Liver (tissue), 9 donors: ENCODE data around the gene CAPN15. TPM values are rescaled to one million over a fixed set of nuclear protein-coding genes. Genes with fewer than 3 reads are reported as not detected.

Source experiments
- DNase-seq: peaks from one replicate; pipeline ENCODE4 v3.0.0-alpha.2; 2017; ENCODE audit warnings: low spot score
- H3K27ac ChIP-seq, 2 donors: one replicate each; pipeline ENCODE4 v1.7.0; 2013; ENCODE audit warnings: inconsistent platforms in 2 of 2, low read length in 2 of 2, control low read depth in 1 of 2, low read depth in 1 of 2, mild to moderate bottlenecking in 1 of 2
- H3K27me3 ChIP-seq, 4 donors: one replicate each; pipeline versions ENCODE4 v1.6.1 to v1.7.0; 2013; ENCODE audit warnings: low read length in 3 of 4, inconsistent platforms in 1 of 4, mild to moderate bottlenecking in 1 of 4, moderate library complexity in 1 of 4; ENCODE audit not compliant: control insufficient read depth in 4 of 4, insufficient read depth in 4 of 4
- H3K36me3 ChIP-seq, 4 donors: one replicate each; pipeline versions ENCODE4 v1.6.1 to v1.7.0; 2013; ENCODE audit warnings: low read length in 3 of 4, mild to moderate bottlenecking in 3 of 4, low read depth in 1 of 4, moderate library complexity in 1 of 4; ENCODE audit not compliant: control insufficient read depth in 4 of 4, insufficient read depth in 3 of 4
- H3K4me1 ChIP-seq, 4 donors: one replicate each; pipeline versions ENCODE4 v1.6.1 to v1.7.0; 2013; ENCODE audit warnings: low read length in 3 of 4, mild to moderate bottlenecking in 3 of 4, moderate library complexity in 1 of 4; ENCODE audit not compliant: control insufficient read depth in 4 of 4, insufficient read depth in 4 of 4
- H3K4me3 ChIP-seq, 3 donors: one replicate each; pipeline versions ENCODE4 v1.6.1 to v1.7.0; 2013; ENCODE audit warnings: low read length in 3 of 3, control low read depth in 1 of 3, low read depth in 1 of 3, mild to moderate bottlenecking in 1 of 3
- H3K9ac ChIP-seq, 2 donors: one replicate each; pipeline ENCODE4 v1.7.0; 2013; ENCODE audit warnings: low read length in 2 of 2, mild to moderate bottlenecking in 2 of 2, moderate library complexity in 2 of 2, control low read depth in 1 of 2, low read depth in 1 of 2
- H3K9me3 ChIP-seq, 4 donors: one replicate each; pipeline versions ENCODE4 v1.6.1 to v1.7.0; 2013; ENCODE audit warnings: low read length in 3 of 4; ENCODE audit not compliant: control insufficient read depth in 4 of 4
- EGR1 ChIP-seq, 2 donors: IDR thresholded peaks; 2 replicates each; pipeline ENCODE4 v1.6.1; 2016 to 2018; ENCODE audit warnings: antibody characterized with exemption in 2 of 2, low read depth in 2 of 2
- FOXA1 ChIP-seq: IDR thresholded peaks from 2 replicates; pipeline ENCODE4 v1.6.1; 2016; ENCODE audit warnings: antibody characterized with exemption
- FOXA2 ChIP-seq: IDR thresholded peaks from 2 replicates; pipeline ENCODE4 v1.6.1; 2016; ENCODE audit warnings: antibody characterized with exemption
- GABPA ChIP-seq, 2 donors: IDR thresholded peaks in 1 of 2; conservative IDR thresholded peaks in 1 of 2; 2 replicates each; pipeline ENCODE4 v1.6.1; 2016; ENCODE audit warnings: antibody characterized with exemption in 2 of 2, mild to moderate bottlenecking in 1 of 2, moderate library complexity in 1 of 2
- HNF4A ChIP-seq, 2 donors: conservative IDR thresholded peaks; 2 replicates each; pipeline ENCODE4 v1.6.1; 2016; ENCODE audit warnings: antibody characterized with exemption in 2 of 2, mild to moderate bottlenecking in 2 of 2
- JUND ChIP-seq, 2 donors: IDR thresholded peaks; 2 replicates each; pipeline ENCODE4 v1.6.1; 2016; ENCODE audit warnings: antibody characterized with exemption in 2 of 2
- NR2F2 ChIP-seq: IDR thresholded peaks from 2 replicates; pipeline ENCODE4 v1.6.1; 2016; ENCODE audit warnings: antibody characterized with exemption
- RAD21 ChIP-seq, 2 donors: IDR thresholded peaks; 2 replicates each; pipeline ENCODE4 v1.6.1; 2016; ENCODE audit warnings: antibody characterized with exemption in 2 of 2, mild to moderate bottlenecking in 2 of 2
- SP1 ChIP-seq: IDR thresholded peaks from 2 replicates; pipeline ENCODE4 v1.6.1; 2018; ENCODE audit warnings: antibody characterized with exemption, mild to moderate bottlenecking
- TAF1 ChIP-seq: conservative IDR thresholded peaks from 2 replicates; pipeline ENCODE4 v1.6.1; 2016; ENCODE audit warnings: antibody characterized with exemption, mild to moderate bottlenecking
- WGBS: extraction: QIAGEN DNeasy Blood & Tissue Kit; methylation state at CpG from one replicate; pipeline ENCODE4 v1.1.7; 2013; 5-methylcytosine and 5-hydroxymethylcytosine counted together
- polyA plus RNA-seq, 2 donors: library from polyadenylated mRNA; stranded (reverse) in 1 of 2; unstranded in 1 of 2; fragments of 200-250 nt in 1 of 2; fragments of >200 nt in 1 of 2; fragmentation: Nextera tagmentation in 1 of 2; extraction: Ambion mirVana in 1 of 2; gene quantifications; one replicate each; pipeline versions ENCODE4 v1.2.1 to v1.2.3, GENCODE V29; 2013 to 2015
- total RNA-seq, 2 donors: library from RNA; depleted of rRNA; stranded (reverse); fragments of >200 nt; gene quantifications; one replicate each; pipeline ENCODE4 v1.2.3, GENCODE V29; 2014
- TF ChIP-seq, protein P1 (sequence below): fragments of 150-350 bp; IDR thresholded peaks from 2 replicates; pipeline ENCODE4 v1.5.1; 2017; ENCODE audit warnings: improper control_type of control experiment, low read depth, low read length; ENCODE audit not compliant: missing input control
- TF ChIP-seq, protein P2 (sequence below): IDR thresholded peaks from 2 replicates; pipeline ENCODE4 v1.6.1; 2016; ENCODE audit warnings: antibody characterized with exemption
- TF ChIP-seq, protein P3 (sequence below): IDR thresholded peaks from 2 replicates; pipeline ENCODE4 v1.6.1; 2016; ENCODE audit warnings: antibody characterized with exemption
- TF ChIP-seq, protein P4 (sequence below): IDR thresholded peaks from 2 replicates; pipeline ENCODE4 v1.6.1; 2016; ENCODE audit warnings: antibody characterized with exemption, mild to moderate bottlenecking
- donor health status: healthy.
- donor health status: healthy.
- donor health status: healthy.
- donor health status: healthy.
- donor health status: healthy.

Gene CAPN15
- total and polyA plus RNA-seq, 4 donors: 5.9 to 37.2 (median 21.6) TPM

DNA sequence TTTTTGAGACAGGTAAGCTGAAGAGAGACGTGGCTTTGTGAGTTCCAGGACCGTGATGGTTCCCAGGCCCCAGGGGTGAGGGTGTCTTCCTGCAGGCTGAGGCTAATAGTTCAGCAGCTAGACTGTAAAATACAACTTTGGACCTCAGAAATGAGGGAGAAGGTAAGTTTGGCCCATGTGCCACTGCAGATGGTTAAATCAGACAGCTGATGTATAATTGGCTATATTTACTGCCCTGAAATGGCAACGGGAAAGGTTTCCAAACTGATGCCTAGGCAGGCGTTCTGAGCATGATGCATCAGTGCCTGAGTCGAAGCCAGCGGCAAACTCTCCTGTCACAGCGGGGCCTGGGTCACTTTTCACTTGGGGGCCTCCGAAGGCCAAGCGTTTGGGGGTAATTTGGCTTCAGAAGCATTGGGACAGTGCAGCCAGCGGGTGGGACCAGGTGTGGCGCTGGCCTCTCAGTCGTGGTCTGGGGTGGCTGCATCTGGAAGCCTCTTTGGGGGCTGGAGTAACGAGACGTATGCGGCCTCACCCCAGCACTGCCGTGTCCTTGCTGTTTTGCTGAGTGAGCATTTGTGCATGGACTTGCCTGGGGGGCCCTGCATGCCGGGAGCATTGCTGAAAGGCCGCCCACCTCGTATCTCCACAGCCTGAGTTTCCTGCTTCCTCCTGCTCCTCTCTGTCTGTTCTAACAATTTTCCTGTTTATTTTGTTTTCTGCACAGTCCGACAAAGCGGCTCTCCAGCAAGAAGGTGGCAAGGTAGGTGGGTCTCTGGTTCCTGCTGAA is 31.2 kb upstream of the CAPN15 start:
- no peaks in the 10 kb centered on the region for H3K4me1 ChIP-seq
- 84% methylated on average over 21 of the region's 21 CpGs for WGBS
- no peaks in the 10 kb centered on the region for H3K27me3 ChIP-seq
- H3K36me3 ChIP-seq: peaks cover 0 to 3% (median 0%) of the 10 kb centered on the region in 4 donors
- H3K4me3 ChIP-seq: no peak overlapping the region
- no peak overlapping the region for H3K27ac ChIP-seq
- H3K9me3 ChIP-seq: no peaks in the 10 kb centered on the region
- TF ChIP-seq, protein P1, sequence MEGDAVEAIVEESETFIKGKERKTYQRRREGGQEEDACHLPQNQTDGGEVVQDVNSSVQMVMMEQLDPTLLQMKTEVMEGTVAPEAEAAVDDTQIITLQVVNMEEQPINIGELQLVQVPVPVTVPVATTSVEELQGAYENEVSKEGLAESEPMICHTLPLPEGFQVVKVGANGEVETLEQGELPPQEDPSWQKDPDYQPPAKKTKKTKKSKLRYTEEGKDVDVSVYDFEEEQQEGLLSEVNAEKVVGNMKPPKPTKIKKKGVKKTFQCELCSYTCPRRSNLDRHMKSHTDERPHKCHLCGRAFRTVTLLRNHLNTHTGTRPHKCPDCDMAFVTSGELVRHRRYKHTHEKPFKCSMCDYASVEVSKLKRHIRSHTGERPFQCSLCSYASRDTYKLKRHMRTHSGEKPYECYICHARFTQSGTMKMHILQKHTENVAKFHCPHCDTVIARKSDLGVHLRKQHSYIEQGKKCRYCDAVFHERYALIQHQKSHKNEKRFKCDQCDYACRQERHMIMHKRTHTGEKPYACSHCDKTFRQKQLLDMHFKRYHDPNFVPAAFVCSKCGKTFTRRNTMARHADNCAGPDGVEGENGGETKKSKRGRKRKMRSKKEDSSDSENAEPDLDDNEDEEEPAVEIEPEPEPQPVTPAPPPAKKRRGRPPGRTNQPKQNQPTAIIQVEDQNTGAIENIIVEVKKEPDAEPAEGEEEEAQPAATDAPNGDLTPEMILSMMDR: no peak
- TF ChIP-seq FOXA1 (no peak), EGR1 (IDR thresholded peaks at IDR 0.05; ENCODE audit: low read depth in 2 of 2) (no peak), SP1 (no peak), HNF4A (conservative IDR thresholded peaks at IDR 0.05) (no peak), TAF1 (no peak), RAD21 (IDR thresholded peaks at IDR 0.05) (no peak), GABPA (IDR thresholded peaks at IDR 0.05 in 1 of 2, conservative IDR thresholded peaks at IDR 0.05 in 1 of 2) (no peak), NR2F2 (no peak)
- TF ChIP-seq, protein P2, sequence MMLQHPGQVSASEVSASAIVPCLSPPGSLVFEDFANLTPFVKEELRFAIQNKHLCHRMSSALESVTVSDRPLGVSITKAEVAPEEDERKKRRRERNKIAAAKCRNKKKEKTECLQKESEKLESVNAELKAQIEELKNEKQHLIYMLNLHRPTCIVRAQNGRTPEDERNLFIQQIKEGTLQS: no peak
- TF ChIP-seq, protein P3, sequence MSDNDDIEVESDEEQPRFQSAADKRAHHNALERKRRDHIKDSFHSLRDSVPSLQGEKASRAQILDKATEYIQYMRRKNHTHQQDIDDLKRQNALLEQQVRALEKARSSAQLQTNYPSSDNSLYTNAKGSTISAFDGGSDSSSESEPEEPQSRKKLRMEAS: no peak
- TF ChIP-seq, protein P4, sequence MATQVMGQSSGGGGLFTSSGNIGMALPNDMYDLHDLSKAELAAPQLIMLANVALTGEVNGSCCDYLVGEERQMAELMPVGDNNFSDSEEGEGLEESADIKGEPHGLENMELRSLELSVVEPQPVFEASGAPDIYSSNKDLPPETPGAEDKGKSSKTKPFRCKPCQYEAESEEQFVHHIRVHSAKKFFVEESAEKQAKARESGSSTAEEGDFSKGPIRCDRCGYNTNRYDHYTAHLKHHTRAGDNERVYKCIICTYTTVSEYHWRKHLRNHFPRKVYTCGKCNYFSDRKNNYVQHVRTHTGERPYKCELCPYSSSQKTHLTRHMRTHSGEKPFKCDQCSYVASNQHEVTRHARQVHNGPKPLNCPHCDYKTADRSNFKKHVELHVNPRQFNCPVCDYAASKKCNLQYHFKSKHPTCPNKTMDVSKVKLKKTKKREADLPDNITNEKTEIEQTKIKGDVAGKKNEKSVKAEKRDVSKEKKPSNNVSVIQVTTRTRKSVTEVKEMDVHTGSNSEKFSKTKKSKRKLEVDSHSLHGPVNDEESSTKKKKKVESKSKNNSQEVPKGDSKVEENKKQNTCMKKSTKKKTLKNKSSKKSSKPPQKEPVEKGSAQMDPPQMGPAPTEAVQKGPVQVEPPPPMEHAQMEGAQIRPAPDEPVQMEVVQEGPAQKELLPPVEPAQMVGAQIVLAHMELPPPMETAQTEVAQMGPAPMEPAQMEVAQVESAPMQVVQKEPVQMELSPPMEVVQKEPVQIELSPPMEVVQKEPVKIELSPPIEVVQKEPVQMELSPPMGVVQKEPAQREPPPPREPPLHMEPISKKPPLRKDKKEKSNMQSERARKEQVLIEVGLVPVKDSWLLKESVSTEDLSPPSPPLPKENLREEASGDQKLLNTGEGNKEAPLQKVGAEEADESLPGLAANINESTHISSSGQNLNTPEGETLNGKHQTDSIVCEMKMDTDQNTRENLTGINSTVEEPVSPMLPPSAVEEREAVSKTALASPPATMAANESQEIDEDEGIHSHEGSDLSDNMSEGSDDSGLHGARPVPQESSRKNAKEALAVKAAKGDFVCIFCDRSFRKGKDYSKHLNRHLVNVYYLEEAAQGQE: no peak
- DNase-seq: no peak
- no peak overlapping the region for H3K9ac ChIP-seq

DNA sequence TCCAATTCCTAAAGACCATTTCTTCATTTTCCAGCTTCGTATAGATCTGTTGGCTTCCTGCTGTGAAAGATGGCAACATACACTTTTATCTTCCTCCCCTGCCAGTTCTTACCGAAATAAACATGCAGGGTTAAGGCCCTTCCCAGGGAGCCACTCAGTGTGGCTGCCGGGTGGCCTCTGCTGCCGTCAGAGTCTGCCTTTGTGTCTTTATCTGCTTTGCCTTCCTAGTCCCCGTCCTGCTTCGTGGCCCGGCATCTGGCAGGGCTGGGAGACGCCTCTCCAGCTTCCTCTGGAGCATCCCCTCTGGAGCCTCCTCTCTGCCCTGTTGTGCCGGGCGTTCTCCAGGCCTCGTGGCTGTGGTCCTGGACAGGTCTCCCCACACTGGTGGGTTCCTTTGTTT is 30.3 kb upstream of the CAPN15 start:
- WGBS: 80% methylated on average over 11 of the region's 11 CpGs

More for the DNA sequence above, 30.3 kb upstream of the CAPN15 start:
- TF ChIP-seq TAF1 (no peak), GABPA (IDR thresholded peaks at IDR 0.05 in 1 of 2, conservative IDR thresholded peaks at IDR 0.05 in 1 of 2) (no peak), FOXA2 (no peak), HNF4A (conservative IDR thresholded peaks at IDR 0.05) (no peak), NR2F2 (no peak), JUND (IDR thresholded peaks at IDR 0.05) (no peak)
- TF ChIP-seq, protein P3: no peak
- TF ChIP-seq, protein P4: no peak
- TF ChIP-seq, protein P2: no peak
- Histone ChIP-seq H3K27me3 (no peaks in the 10 kb centered on the region), H3K9me3 (no peaks in the 10 kb centered on the region), H3K9ac (no peak overlapping the region), H3K4me3 (no peak overlapping the region), H3K36me3 (peaks cover 0 to 3% (median 0%) of the 10 kb centered on the region in 4 donors), H3K27ac (no peak overlapping the region), H3K4me1 (peaks cover 6 to 9% (median 7%) of the 10 kb centered on the region in 4 donors)
- DNase-seq: no peak
